Thyroid gland (tissue), 4 donors: Measurements from ENCODE around the gene PRTFDC1. TPM values are rescaled to one million over a fixed set of nuclear protein-coding genes. Genes with fewer than 3 reads are reported as not detected.

Source experiments
- DNase-seq, 2 donors: peaks; one replicate each; pipeline ENCODE4 v3.0.0-alpha.2; 2019
- H3K27ac ChIP-seq, 3 donors: fragments of 200-600 bp; sonication (generic); 1 replicate in 2 of 3; 2 replicates in 1 of 3; pipeline ENCODE4 v1.5.1; 2016 to 2019; ENCODE audit warnings: mild to moderate bottlenecking in 1 of 3, moderate library complexity in 1 of 3
- H3K27me3 ChIP-seq: fragments of 200-600 bp; sonication (generic); one replicate; pipeline ENCODE4 v1.5.1; 2019
- H3K36me3 ChIP-seq, 2 donors: fragments of 200-600 bp; sonication (generic); one replicate each; pipeline ENCODE4 v1.5.1; 2016 to 2019
- H3K4me1 ChIP-seq, 2 donors: fragments of 200-600 bp; sonication (generic); one replicate each; pipeline ENCODE4 v1.5.1; 2017 to 2019
- H3K4me3 ChIP-seq, 3 donors: fragments of 200-600 bp; sonication (generic); replicated peaks in 1 of 3; 1 replicate in 2 of 3; 2 replicates in 1 of 3; pipeline ENCODE4 v1.5.1; 2016; ENCODE audit warnings: mild to moderate bottlenecking in 1 of 3
- H3K9me3 ChIP-seq: fragments of 200-600 bp; sonication (generic); one replicate; pipeline ENCODE4 v1.5.1; 2017
- POLR2A ChIP-seq, 2 donors: fragments of 450-650 bp; IDR thresholded peaks; one replicate each; pipeline ENCODE4 v1.6.1; 2017; ENCODE audit warnings: antibody characterized with exemption in 2 of 2, mild to moderate bottlenecking in 2 of 2, moderate library complexity in 1 of 2
- WGBS, 2 donors: methylation state at CpG; one replicate each; pipeline ENCODE4 v1.1.5; 2017; 5-methylcytosine and 5-hydroxymethylcytosine counted together
- intact Hi-C: fragments of 100-400 bp; cut with DNase I; formaldehyde crosslinking; loops from one replicate; pipeline ENCODE4 v1.15.1; 2023
- total RNA-seq, 4 donors: library from RNA; depleted of rRNA; stranded (reverse); fragments of >200 nt; gene quantifications; one replicate each; pipeline ENCODE4 v1.2.3, GENCODE V29; 2016
- TF ChIP-seq, protein P1 (sequence below), 6 experiments: fragments of 200-600 bp in 3 of 6; fragments of 450-650 bp in 3 of 6; sonication (generic) in 3 of 6; IDR thresholded peaks; one replicate each; pipeline ENCODE4 v1.5.1; 2016 to 2019; ENCODE audit warnings: antibody characterized with exemption in 6 of 6, mild to moderate bottlenecking in 2 of 6, inconsistent platforms in 1 of 6, moderate library complexity in 1 of 6

Gene PRTFDC1
- total RNA-seq, 4 donors from 2014 or later, result 2.9 to 8.7 (median 5.6) TPM

GRCh38 chr10:24869354-24870015, 82.9 kb downstream of the PRTFDC1 start:
- H3K27ac ChIP-seq, result no peak overlapping the region
- H3K9me3 ChIP-seq, result no peaks in the 10 kb centered on the region
- no peaks in the 10 kb centered on the region for H3K27me3 ChIP-seq
- no peaks in the 10 kb centered on the region for H3K4me1 ChIP-seq
- TF ChIP-seq POLR2A (IDR thresholded peaks at IDR 0.05), result no peak
- TF ChIP-seq, protein P1, sequence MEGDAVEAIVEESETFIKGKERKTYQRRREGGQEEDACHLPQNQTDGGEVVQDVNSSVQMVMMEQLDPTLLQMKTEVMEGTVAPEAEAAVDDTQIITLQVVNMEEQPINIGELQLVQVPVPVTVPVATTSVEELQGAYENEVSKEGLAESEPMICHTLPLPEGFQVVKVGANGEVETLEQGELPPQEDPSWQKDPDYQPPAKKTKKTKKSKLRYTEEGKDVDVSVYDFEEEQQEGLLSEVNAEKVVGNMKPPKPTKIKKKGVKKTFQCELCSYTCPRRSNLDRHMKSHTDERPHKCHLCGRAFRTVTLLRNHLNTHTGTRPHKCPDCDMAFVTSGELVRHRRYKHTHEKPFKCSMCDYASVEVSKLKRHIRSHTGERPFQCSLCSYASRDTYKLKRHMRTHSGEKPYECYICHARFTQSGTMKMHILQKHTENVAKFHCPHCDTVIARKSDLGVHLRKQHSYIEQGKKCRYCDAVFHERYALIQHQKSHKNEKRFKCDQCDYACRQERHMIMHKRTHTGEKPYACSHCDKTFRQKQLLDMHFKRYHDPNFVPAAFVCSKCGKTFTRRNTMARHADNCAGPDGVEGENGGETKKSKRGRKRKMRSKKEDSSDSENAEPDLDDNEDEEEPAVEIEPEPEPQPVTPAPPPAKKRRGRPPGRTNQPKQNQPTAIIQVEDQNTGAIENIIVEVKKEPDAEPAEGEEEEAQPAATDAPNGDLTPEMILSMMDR (IDR thresholded peaks at IDR 0.05), result no peak
- intact Hi-C loops, result no loop called here
- 58 to 70% methylated on average over 2 of the region's 2 CpGs for WGBS, 2 donors
- no peak for DNase-seq
- H3K36me3 ChIP-seq, result no peaks in the 10 kb centered on the region
- H3K4me3 ChIP-seq, result no peak overlapping the region

DNA sequence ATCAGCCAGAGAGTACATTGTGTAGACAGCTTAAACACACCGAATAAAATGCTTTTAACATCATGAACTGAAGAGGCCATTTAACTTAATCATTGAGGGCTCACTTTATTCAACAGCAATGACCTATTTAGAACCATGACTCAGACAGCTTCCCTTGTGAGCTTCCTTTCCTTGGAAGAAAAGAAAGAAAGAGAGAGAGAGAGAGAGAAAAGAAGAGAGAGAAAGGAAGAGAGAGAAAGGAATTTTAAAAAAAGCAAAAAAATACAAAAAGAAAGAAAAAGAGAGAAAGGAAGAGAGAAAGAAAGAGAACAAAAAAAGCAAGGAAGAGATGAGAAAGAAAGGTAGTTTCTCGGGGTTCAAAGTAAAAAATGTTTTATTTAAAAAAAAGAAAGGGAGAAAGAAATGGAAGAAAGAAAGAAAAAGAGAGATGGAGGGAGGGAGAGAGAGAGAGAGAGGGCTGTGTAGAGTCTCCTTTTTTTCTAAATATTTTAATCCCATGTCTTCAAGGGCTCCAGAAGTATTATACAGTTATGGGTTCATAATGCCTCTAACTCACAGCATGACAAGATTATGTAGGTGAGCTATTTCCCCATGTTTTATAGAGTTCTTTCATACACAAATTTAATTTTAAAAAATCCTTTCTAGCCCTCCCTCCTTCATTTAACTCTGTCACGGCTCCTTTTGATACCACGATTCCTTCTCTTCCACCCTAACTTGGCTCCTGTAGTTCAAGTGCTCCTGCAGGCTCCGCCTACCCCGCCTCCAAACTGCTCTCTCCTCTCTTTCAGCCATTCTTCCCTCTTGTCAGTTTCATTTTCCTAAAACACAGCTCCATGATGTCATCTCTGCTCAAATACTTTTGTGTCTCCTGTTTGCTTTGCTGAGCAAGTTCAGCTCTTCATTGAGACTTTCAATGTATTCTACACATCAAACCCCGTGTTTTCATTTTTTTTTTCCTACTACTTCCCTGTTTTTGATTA, 85.5 kb downstream of the PRTFDC1 start:
- TF ChIP-seq POLR2A (IDR thresholded peaks at IDR 0.05), result no peak
- TF ChIP-seq, protein P1 (IDR thresholded peaks at IDR 0.05), result no peak
- Histone ChIP-seq H3K4me3 (no peak overlapping the region), H3K9me3 (no peaks in the 10 kb centered on the region), H3K27me3 (no peaks in the 10 kb centered on the region), H3K27ac (no peak overlapping the region), H3K4me1 (no peaks in the 10 kb centered on the region), H3K36me3 (no peaks in the 10 kb centered on the region)
- peak; percentile 53 to 59 for DNase-seq
- 48 to 49% methylated on average over 7 of the region's 7 CpGs for WGBS, 2 donors
- intact Hi-C loops, result no loop called here

- Histone ChIP-seq H3K4me3 (no peak overlapping the region), H3K36me3 (no peaks in the 10 kb centered on the region), H3K4me1 (no peaks in the 10 kb centered on the region), H3K27me3 (no peaks in the 10 kb centered on the region), H3K9me3 (no peaks in the 10 kb centered on the region), H3K27ac (no peak overlapping the region)
- 90 to 93% methylated on average over 3 of the region's 3 CpGs for WGBS, 2 donors
- no peak for DNase-seq
- intact Hi-C loops, result no loop called here
- TF ChIP-seq, protein P1 (IDR thresholded peaks at IDR 0.05), result no peak
- no peak for TF ChIP-seq POLR2A (IDR thresholded peaks at IDR 0.05)
Measured at GRCh38 chr10:24865783-24866182, 86.6 kb downstream of the PRTFDC1 start.

DNA sequence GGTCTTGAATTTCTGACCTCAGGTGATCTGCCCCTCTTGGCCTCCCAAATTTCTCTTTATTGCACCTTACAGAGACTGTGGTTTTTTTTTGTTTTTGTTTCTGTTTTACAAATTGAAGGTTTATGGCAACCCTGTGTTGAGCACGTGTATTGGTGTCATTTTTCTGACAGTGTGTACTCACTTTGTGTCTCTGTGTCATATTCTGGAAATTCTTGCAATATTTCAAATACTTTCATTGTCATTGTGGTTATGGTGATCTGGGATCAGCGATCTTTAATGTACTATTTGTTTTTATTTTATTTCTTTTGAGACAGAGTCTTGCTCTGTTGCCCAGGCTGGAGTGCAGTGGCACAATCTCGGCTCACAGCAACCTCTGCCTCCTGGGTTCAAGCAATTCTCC, 89.8 kb downstream of the PRTFDC1 start:
- H3K4me3 ChIP-seq, result no peak overlapping the region
- no peaks in the 10 kb centered on the region for H3K4me1 ChIP-seq
- intact Hi-C loops, result no loop called here
- TF ChIP-seq, protein P1 (IDR thresholded peaks at IDR 0.05), result no peak
- TF ChIP-seq POLR2A (IDR thresholded peaks at IDR 0.05), result no peak
- no peak for DNase-seq
- no peaks in the 10 kb centered on the region for H3K36me3 ChIP-seq
- WGBS, 2 donors, result 93% methylated on average over 3 of the region's 3 CpGs
- no peak overlapping the region for H3K27ac ChIP-seq
- no peaks in the 10 kb centered on the region for H3K9me3 ChIP-seq
- H3K27me3 ChIP-seq, result no peaks in the 10 kb centered on the region
